Ishikawa (cell line): ENCODE results near the gene PDE11A.

Experiments
- CEBPB ChIP-seq: IDR thresholded peaks from 2 replicates; pipeline ENCODE4 v1.6.1; 2012
- CREB1 ChIP-seq: IDR thresholded peaks from 2 replicates; pipeline ENCODE4 v1.6.1; 2012; ENCODE audit warnings: low read depth
- EGR1 ChIP-seq: IDR thresholded peaks from 2 replicates; pipeline ENCODE4 v1.6.1; 2012
- EP300 ChIP-seq: IDR thresholded peaks from 2 replicates; pipeline ENCODE4 v1.6.1; 2012; ENCODE audit warnings: borderline replicate concordance
- FOXM1 ChIP-seq: IDR thresholded peaks from 2 replicates; pipeline ENCODE4 v1.6.1; 2012; ENCODE audit warnings: low read depth, borderline replicate concordance
- NFIC ChIP-seq: IDR thresholded peaks from 2 replicates; pipeline ENCODE4 v1.6.1; 2012
- RAD21 ChIP-seq: IDR thresholded peaks from 2 replicates; pipeline ENCODE4 v1.6.1; 2012; ENCODE audit warnings: low read depth
- TAF1 ChIP-seq: IDR thresholded peaks from 2 replicates; pipeline ENCODE4 v1.6.1; 2012; ENCODE audit warnings: low read depth, mild to moderate bottlenecking
- TCF12 ChIP-seq: IDR thresholded peaks from 2 replicates; pipeline ENCODE4 v1.6.1; 2012; ENCODE audit warnings: low read depth
- TEAD4 ChIP-seq: IDR thresholded peaks from 2 replicates; pipeline ENCODE4 v1.6.1; 2012
- YY1 ChIP-seq: IDR thresholded peaks from 2 replicates; pipeline ENCODE4 v1.6.1; 2012; ENCODE audit warnings: low read depth
- ZBTB7A ChIP-seq: IDR thresholded peaks from 2 replicates; pipeline ENCODE4 v1.6.1; 2012; ENCODE audit warnings: low read depth
- TF ChIP-seq, protein P1 (sequence below): IDR thresholded peaks from 2 replicates; pipeline ENCODE4 v1.6.1; 2012; ENCODE audit warnings: low read depth, mild to moderate bottlenecking
- TF ChIP-seq, protein P2 (sequence below): IDR thresholded peaks from 2 replicates; pipeline ENCODE4 v1.6.1; 2012
- TF ChIP-seq, protein P3 (sequence below): IDR thresholded peaks from 2 replicates; pipeline ENCODE4 v1.6.1; 2012

The PDE11A gene

DNA sequence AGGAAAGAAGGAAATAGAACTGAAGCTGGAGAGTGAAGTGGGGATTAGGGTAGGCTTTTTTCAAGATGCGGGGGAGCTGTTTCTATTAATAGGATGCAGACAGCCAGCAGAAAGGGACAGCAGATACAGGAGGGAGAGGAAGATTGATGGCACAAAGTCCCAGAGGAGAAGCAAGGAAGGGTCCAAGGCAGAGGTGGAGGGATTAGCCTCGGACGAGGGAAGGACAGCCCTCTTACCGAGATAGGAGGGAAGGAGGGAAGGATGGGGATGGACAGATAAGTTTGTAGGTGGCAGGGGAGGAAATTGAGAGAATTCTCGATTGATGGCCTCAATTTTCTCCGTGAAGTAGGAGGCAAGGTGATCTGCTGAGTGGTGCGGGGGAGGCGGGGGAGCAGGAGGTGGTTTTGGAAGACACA, 362.6 kb downstream of the PDE11A start:
- TF ChIP-seq, protein P1, sequence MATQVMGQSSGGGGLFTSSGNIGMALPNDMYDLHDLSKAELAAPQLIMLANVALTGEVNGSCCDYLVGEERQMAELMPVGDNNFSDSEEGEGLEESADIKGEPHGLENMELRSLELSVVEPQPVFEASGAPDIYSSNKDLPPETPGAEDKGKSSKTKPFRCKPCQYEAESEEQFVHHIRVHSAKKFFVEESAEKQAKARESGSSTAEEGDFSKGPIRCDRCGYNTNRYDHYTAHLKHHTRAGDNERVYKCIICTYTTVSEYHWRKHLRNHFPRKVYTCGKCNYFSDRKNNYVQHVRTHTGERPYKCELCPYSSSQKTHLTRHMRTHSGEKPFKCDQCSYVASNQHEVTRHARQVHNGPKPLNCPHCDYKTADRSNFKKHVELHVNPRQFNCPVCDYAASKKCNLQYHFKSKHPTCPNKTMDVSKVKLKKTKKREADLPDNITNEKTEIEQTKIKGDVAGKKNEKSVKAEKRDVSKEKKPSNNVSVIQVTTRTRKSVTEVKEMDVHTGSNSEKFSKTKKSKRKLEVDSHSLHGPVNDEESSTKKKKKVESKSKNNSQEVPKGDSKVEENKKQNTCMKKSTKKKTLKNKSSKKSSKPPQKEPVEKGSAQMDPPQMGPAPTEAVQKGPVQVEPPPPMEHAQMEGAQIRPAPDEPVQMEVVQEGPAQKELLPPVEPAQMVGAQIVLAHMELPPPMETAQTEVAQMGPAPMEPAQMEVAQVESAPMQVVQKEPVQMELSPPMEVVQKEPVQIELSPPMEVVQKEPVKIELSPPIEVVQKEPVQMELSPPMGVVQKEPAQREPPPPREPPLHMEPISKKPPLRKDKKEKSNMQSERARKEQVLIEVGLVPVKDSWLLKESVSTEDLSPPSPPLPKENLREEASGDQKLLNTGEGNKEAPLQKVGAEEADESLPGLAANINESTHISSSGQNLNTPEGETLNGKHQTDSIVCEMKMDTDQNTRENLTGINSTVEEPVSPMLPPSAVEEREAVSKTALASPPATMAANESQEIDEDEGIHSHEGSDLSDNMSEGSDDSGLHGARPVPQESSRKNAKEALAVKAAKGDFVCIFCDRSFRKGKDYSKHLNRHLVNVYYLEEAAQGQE, result no peak
- no peak for TF ChIP-seq RAD21

DNA sequence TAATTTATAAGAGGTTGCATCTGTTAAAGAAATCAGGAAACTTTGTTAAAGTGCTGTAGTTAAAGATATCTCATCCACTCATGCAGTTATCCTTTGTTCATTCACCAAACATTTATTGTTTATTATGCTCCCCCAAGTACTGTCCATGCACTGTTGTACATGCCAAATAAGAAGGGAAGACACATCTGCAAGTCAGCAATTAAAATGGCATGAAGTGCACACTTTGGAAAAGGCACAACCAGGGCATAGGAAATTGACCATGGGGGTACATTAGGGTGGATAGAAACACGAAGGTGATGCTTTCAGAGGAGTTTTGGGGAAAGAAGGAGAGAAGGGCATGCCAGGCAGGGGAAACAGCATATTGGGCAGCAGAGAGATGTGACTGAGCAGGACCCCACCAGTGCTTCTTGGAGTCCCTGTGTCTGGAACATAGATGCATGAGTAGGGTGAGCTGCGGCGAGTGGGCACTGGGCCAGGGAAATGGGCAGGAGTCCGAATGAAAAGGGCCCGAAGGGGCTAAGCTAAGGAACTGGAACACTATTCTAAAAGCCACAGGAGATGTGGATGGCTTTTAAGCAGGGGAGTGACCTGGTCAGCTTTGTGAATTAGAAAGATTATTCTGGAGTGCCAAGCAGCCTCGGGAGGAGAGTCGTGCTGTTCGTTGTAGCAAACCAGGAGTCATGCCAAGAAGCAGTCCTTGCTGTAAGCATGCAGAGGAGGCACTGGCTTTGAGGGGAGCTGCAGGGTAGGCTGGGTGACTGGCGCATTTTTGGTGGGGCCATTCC, 363.7 kb downstream of the PDE11A start:
- TF ChIP-seq TAF1 (no peak), EP300 (no peak), EGR1 (no peak), ZBTB7A (no peak), NFIC (no peak), CEBPB (no peak), YY1 (no peak), TEAD4 (no peak), CREB1 (no peak)
- TF ChIP-seq, protein P2, sequence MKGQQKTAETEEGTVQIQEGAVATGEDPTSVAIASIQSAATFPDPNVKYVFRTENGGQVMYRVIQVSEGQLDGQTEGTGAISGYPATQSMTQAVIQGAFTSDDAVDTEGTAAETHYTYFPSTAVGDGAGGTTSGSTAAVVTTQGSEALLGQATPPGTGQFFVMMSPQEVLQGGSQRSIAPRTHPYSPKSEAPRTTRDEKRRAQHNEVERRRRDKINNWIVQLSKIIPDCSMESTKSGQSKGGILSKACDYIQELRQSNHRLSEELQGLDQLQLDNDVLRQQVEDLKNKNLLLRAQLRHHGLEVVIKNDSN, result no peak

DNA sequence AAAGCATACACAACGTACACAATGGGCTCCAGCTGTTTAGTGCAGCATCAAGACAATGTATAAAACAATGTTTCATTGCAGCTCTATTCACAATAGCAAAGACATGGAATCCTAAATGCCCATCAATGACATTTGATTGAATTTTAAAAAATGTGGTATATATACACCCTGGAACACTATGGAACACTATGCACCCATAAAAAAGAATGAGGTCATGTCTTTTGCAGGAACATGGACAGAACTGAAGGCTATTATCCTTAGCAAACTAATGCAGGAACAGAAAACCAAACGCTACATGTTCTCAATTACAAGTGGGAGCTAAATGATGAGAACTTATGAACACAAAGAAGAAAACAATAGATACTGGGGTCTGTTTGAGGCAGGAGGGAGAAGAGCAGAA, 364.5 kb downstream of the PDE11A start:
- TF ChIP-seq, protein P1, result no peak
- TF ChIP-seq EGR1 (no peak), RAD21 (no peak), CREB1 (no peak), CEBPB (no peak), TCF12 (no peak), YY1 (no peak), NFIC (no peak), TAF1 (no peak), TEAD4 (no peak), ZBTB7A (no peak), EP300 (no peak), FOXM1 (no peak)
- TF ChIP-seq, protein P3, sequence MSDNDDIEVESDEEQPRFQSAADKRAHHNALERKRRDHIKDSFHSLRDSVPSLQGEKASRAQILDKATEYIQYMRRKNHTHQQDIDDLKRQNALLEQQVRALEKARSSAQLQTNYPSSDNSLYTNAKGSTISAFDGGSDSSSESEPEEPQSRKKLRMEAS, result no peak
- TF ChIP-seq, protein P2, result no peak

DNA sequence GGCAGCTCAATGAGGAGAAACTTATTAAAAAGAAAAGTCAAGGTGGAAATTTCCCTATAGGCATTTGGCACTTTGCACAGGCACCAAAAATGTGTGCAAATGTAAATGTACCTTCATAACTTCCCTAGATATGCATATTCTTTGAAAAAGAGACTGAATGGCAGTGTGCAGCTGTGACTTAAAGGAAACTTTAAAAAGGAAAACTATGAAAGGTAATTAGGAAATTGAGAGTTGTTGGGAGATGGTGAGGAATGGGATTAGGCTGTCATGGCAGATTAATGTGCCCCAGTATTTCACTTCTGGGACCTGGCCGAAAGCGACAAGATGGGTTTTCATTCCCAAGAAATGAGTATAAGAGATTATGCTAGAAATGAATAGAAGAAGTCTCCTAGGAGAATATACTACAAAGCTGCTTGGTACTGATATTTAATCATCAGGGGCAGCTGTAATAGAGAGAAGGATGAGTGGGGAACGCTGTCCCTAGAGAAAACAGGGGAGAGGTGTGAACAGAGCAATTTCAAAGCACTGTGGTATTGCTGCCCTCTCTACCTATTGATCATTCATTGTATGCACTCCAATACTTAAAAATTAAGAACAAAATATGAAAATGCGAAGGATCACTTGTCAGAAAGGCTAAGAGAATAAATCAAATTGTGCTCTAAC, 366.9 kb downstream of the PDE11A start:
- TF ChIP-seq, protein P2, result no peak
- TF ChIP-seq, protein P1, result no peak
- TF ChIP-seq TEAD4 (no peak), FOXM1 (no peak), EP300 (no peak), RAD21 (no peak), TCF12 (no peak), NFIC (no peak), EGR1 (no peak), CEBPB (no peak), TAF1 (no peak), YY1 (no peak), ZBTB7A (no peak)
- TF ChIP-seq, protein P3, result no peak
